Measurements from ENCODE around the gene EFNA3.

EFNA3 gene

GRCh38 chr1:155126556-155127104 is 48.0 kb downstream of the EFNA3 start:
- TF ChIP-seq CTCF (IDR thresholded peaks at IDR 0.05) = no peak

GRCh38 chr1:155127105-155127966 is 48.7 kb downstream of the EFNA3 start, which contains the start of gene EFNA1:
TSS of gene EFNA1 (plus strand) at chr1:155127876. CDS start at chr1:155127978, 102 bp downstream.
- H3K27ac ChIP-seq = peak within 1 kb of the TSS; percentile 44 to 76
- H3K4me3 ChIP-seq = peak within 1 kb of the TSS; percentile 78
- DNase-seq (ENCODE audit: low spot score) = no peak
- no peak for TF ChIP-seq CTCF (IDR thresholded peaks at IDR 0.05)

More at GRCh38 chr1:155126556-155127104, 48.0 kb downstream of the EFNA3 start:
- peak overlapping the region; percentile 29 to 76 for H3K27ac ChIP-seq
- DNase-seq (ENCODE audit: low spot score) = no peak
- H3K4me3 ChIP-seq = peak overlapping the region; percentile 78

GRCh38 chr1:155127967-155128754 is 49.5 kb downstream of the EFNA3 start:
- DNase-seq (ENCODE audit: low spot score) = no peak
- Histone ChIP-seq H3K4me3 (peak overlapping the region; percentile 78), H3K27ac (peak overlapping the region; percentile 44 to 76)
- no peak for TF ChIP-seq CTCF (IDR thresholded peaks at IDR 0.05)

- no peak for TF ChIP-seq CTCF (IDR thresholded peaks at IDR 0.05)
- peak overlapping the region; percentile 78 for H3K4me3 ChIP-seq
- DNase-seq (ENCODE audit: low spot score) = no peak
- peak overlapping the region; percentile 18 to 76 for H3K27ac ChIP-seq
Measured at GRCh38 chr1:155128755-155129473, 50.3 kb downstream of the EFNA3 start.

GRCh38 chr1:155130272-155131006 is 51.8 kb downstream of the EFNA3 start:
- Histone ChIP-seq H3K4me3 (peak overlapping the region; percentile 78), H3K27ac (peak overlapping the region in 1 of 2 donors; percentile 76)
- no peak for TF ChIP-seq CTCF (IDR thresholded peaks at IDR 0.05)
- no peak for DNase-seq (ENCODE audit: low spot score)

- Histone ChIP-seq H3K27ac (no peak overlapping the region), H3K4me3 (no peak overlapping the region)
- no peak for DNase-seq (ENCODE audit: low spot score)
- no peak for TF ChIP-seq CTCF (IDR thresholded peaks at IDR 0.05)
Measured at GRCh38 chr1:155131285-155131684, 52.6 kb downstream of the EFNA3 start.

Data from coronary artery (tissue), 2 donors.